ENCODE data around the gene DNAJC11. TPM values are rescaled to one million over a fixed set of nuclear protein-coding genes. Genes with fewer than 3 reads are reported as not detected.

The DNAJC11 gene
- total RNA-seq, 1 donor from 2014 or later = 36.4 TPM

DNA sequence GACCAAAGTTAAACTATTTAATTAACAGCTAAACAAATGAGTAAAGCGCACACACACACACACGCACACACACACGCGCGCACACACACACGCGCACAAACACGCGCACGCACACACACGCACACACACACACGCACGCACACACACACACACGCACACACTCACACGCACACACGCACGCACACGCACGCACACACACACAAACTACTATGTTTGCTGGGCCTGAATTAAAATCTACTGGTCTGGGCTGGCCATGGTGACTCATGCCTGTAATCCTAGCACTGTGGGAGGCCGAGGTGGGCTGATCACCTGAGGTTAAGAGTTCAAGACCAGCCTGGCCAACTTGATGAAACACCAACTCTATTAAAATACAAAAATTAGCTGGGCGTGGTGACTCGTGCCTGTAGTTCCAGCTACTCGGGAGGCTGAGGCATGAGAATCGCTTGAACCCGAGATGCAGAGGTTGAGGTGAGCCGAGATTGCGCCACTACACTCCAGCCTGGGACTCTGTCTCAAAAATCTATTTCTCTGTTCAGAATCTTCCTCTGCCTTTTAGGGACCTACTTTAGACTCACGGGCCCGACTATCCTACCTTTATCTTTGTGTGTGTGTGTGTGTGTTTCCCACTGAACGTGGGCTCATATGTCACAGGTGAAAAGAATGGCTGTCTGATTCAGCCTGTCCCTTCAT is 37.5 kb upstream of the DNAJC11 start:
- DNase-seq (no peak), ATAC-seq (no peak)
- H3K36me3 ChIP-seq = no peaks in the 10 kb centered on the region
- H3K4me3 ChIP-seq = no peak overlapping the region
- H3K9me3 ChIP-seq = no peaks in the 10 kb centered on the region
- no peak overlapping the region for H3K27ac ChIP-seq
- intact Hi-C loops (cut with DNase I) = no loop called here
- TF ChIP-seq CTCF (IDR thresholded peaks at IDR 0.05) = no peak
- H3K27me3 ChIP-seq (ENCODE audit: low read depth) = peaks cover 5% of the 10 kb centered on the region
- H3K4me1 ChIP-seq = peaks cover 15% of the 10 kb centered on the region

GRCh38 chr1:6732942-6733341 is 31.3 kb upstream of the DNAJC11 start:
- Histone ChIP-seq H3K4me3 (no peak overlapping the region), H3K4me1 (no peaks in the 10 kb centered on the region), H3K27ac (no peak overlapping the region), H3K27me3 (ENCODE audit: low read depth) (peaks cover 5% of the 10 kb centered on the region), H3K9me3 (no peaks in the 10 kb centered on the region), H3K36me3 (no peaks in the 10 kb centered on the region)
- no peak for TF ChIP-seq CTCF (IDR thresholded peaks at IDR 0.05)
- ATAC-seq (no peak), DNase-seq (no peak)
- intact Hi-C loops (cut with DNase I) = no loop called here

GRCh38 chr1:6731905-6732304 is 30.3 kb upstream of the DNAJC11 start:
- Histone ChIP-seq H3K27me3 (ENCODE audit: low read depth) (no peaks in the 10 kb centered on the region), H3K27ac (no peak overlapping the region), H3K36me3 (no peaks in the 10 kb centered on the region), H3K9me3 (no peaks in the 10 kb centered on the region), H3K4me1 (no peaks in the 10 kb centered on the region), H3K4me3 (no peak overlapping the region)
- DNase-seq = no peak
- no peak for ATAC-seq
- intact Hi-C loops (cut with DNase I) = no loop called here
- no peak for TF ChIP-seq CTCF (IDR thresholded peaks at IDR 0.05)

GRCh38 chr1:6730880-6731279 is 29.3 kb upstream of the DNAJC11 start:
- no peak for TF ChIP-seq CTCF (IDR thresholded peaks at IDR 0.05)
- no peaks in the 10 kb centered on the region for H3K27me3 ChIP-seq (ENCODE audit: low read depth)
- no peak overlapping the region for H3K27ac ChIP-seq
- H3K4me1 ChIP-seq = no peaks in the 10 kb centered on the region
- intact Hi-C loops (cut with DNase I) = no loop called here
- no peaks in the 10 kb centered on the region for H3K36me3 ChIP-seq
- no peaks in the 10 kb centered on the region for H3K9me3 ChIP-seq
- H3K4me3 ChIP-seq = no peak overlapping the region
- ATAC-seq (no peak), DNase-seq (no peak)

GRCh38 chr1:6730473-6730872 is 28.9 kb upstream of the DNAJC11 start:
- no peak for TF ChIP-seq CTCF (IDR thresholded peaks at IDR 0.05)
- ATAC-seq = no peak

More at GRCh38 chr1:6730473-6730872, 28.9 kb upstream of the DNAJC11 start:
- no peaks in the 10 kb centered on the region for H3K9me3 ChIP-seq
- no peaks in the 10 kb centered on the region for H3K4me1 ChIP-seq
- H3K36me3 ChIP-seq = no peaks in the 10 kb centered on the region
- no peak overlapping the region for H3K4me3 ChIP-seq
- H3K27me3 ChIP-seq (ENCODE audit: low read depth) = no peaks in the 10 kb centered on the region
- DNase-seq = no peak
- intact Hi-C loops (cut with DNase I) = no loop called here
- no peak overlapping the region for H3K27ac ChIP-seq
